B cell (primary cell): ENCODE data around the gene TBC1D21.

Experiments used
- CTCF ChIP-seq: fragments of 200-600 bp; IDR thresholded peaks from one replicate; pipeline ENCODE4 v1.8.0; 2022; ENCODE audit warnings: antibody characterized with exemption, mild to moderate bottlenecking
- EZH2 ChIP-seq: IDR thresholded peaks from 2 replicates; pipeline ENCODE4 v1.6.1; 2012; ENCODE audit warnings: borderline replicate concordance, low read depth, mild to moderate bottlenecking, moderate library complexity, low read length; ENCODE audit not compliant: insufficient read depth, poor library complexity, severe bottlenecking

- TF ChIP-seq CTCF (no peak), EZH2 (no peak)
Measured at GRCh38 chr15:73858062-73858461, 15.3 kb upstream of the TBC1D21 start.
